GM18508 (cell line): Measurements from ENCODE around the gene RAD54L2.
"Not testable (repeated sequence)": the region's sequence is repeated elsewhere in the genome, so short reads cannot be mapped to it uniquely, and the experiment has no call there.

Experiments
- ATAC-seq: cut with Tn5 transposase; IDR thresholded peaks from one replicate; pipeline ENCODE4 v1.9.1; 2021; ENCODE audit warnings: moderate number of reproducible peaks; ENCODE audit not compliant: insufficient read depth, unreplicated experiment

Gene RAD54L2

GRCh38 chr3:51542596-51542995 is 4.1 kb downstream of the RAD54L2 start:
- ATAC-seq, result not testable (repeated sequence)

GRCh38 chr3:51544011-51544775 is 5.7 kb downstream of the RAD54L2 start:
- ATAC-seq, result no peak

- ATAC-seq, result no peak
These were observed 8.8 kb downstream of the RAD54L2 start for GRCh38 chr3:51547274-51547673.

- ATAC-seq, result no peak
These were observed 10.8 kb downstream of the RAD54L2 start for GRCh38 chr3:51549311-51549710.

GRCh38 chr3:51550080-51550819 is 11.7 kb downstream of the RAD54L2 start:
- no peak for ATAC-seq

- no peak for ATAC-seq
These were observed 19.5 kb downstream of the RAD54L2 start for GRCh38 chr3:51557993-51558392.

- no peak for ATAC-seq
These were observed 20.9 kb downstream of the RAD54L2 start for GRCh38 chr3:51559411-51559888.

- ATAC-seq, result no peak
These were observed 21.4 kb downstream of the RAD54L2 start for GRCh38 chr3:51559961-51560360.

GRCh38 chr3:51562403-51562802 is 23.9 kb downstream of the RAD54L2 start:
- not testable (repeated sequence) for ATAC-seq

- no peak for ATAC-seq
These were observed 29.5 kb downstream of the RAD54L2 start for GRCh38 chr3:51568036-51568435.

GRCh38 chr3:51568996-51569395 is 30.5 kb downstream of the RAD54L2 start:
- ATAC-seq, result no peak

- ATAC-seq, result no peak
These were observed 39.7 kb downstream of the RAD54L2 start for GRCh38 chr3:51578238-51578637.

- no peak for ATAC-seq
These were observed 41.9 kb downstream of the RAD54L2 start for GRCh38 chr3:51580418-51580817.

GRCh38 chr3:51581524-51581923 is 43.0 kb downstream of the RAD54L2 start:
- ATAC-seq, result no peak

- ATAC-seq, result no peak
These were observed 46.7 kb downstream of the RAD54L2 start for GRCh38 chr3:51585197-51585596.

- ATAC-seq, result no peak
These were observed 47.4 kb downstream of the RAD54L2 start for GRCh38 chr3:51585871-51586270.
